Measurements from ENCODE around the gene NDUFS8. TPM values are rescaled to one million over a fixed set of nuclear protein-coding genes. Genes with fewer than 3 reads are reported as not detected.
A peak's percentile ranks its signal among the peaks of the same experiment; 100 is the strongest.

The NDUFS8 gene
- total and polyA plus RNA-seq, 10 of the 15 experiments (the other 5 are each of a cell fraction or from before 2014, with no cell fraction given) = 17.6 to 308 (median 120) TPM

DNA sequence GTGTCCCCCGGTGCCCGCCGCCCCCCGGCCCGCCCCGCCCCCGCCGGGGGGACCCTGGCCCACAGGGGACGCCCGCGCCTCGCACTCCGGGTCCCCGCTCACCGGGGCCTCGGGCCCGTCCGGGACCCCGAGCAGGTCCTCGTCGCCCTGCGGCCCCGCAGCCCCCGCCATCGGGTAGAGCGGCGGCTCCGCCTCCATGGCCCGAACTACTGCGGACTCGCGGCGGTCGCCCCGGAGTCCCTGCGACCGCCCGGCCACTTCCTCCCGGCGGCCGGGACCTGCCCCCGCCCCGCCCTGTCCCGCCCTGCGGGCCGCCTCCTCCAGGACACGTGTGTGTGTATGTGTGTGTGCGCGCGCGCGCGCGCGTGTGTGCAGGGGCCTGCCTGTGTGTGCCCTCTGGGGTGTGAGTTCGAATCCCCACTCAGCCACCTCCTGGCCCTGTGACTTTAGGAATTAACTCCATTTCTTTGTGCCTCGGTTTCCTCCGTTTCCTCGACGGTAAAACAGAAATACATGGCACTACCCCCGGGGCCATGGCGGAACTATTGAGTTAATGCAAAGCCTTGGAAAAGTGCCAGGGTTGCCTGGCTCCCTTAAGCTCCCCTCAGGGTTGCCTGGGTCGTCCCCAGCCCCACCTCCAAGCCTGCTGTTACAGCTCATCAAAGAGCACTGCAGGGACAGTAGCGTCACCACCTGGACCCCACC lies 26.5 kb upstream of the NDUFS8 start, which contains the start of gene UNC93B1 (continued):
- TF ChIP-seq BCL3 (IDR thresholded peaks at IDR 0.05; ENCODE audit: borderline replicate concordance, insufficient read depth, low read depth, low read length, poor library complexity, severe bottlenecking) (no peak), POLR2A (IDR thresholded peaks at IDR 0.05; ENCODE audit: low read depth, low read length) (peak; percentile 87), SREBF2 (IDR thresholded peaks at IDR 0.05; ENCODE audit: low read length) (no peak), CHD4 (IDR thresholded peaks at IDR 0.05) (0 out of 2 replicates have a peak, but pooled peaks have one; percentile 82), NR2C1 (IDR thresholded peaks at IDR 0.05) (no peak), KLF5 (IDR thresholded peaks at IDR 0.05; ENCODE audit: partially characterized antibody) (no peak), EED (IDR thresholded peaks at IDR 0.05; ENCODE audit: low read depth) (no peak), WRNIP1 (IDR thresholded peaks at IDR 0.05; ENCODE audit: borderline replicate concordance, low read depth, low read length) (no peak), RAD21 (IDR thresholded peaks at IDR 0.05; ENCODE audit: insufficient read depth, low read depth, low read length) (no peak), JUND (IDR thresholded peaks at IDR 0.05; ENCODE audit: low read depth, low read length) (no peak), ZNF384 (IDR thresholded peaks at IDR 0.05; ENCODE audit: borderline replicate concordance, low read depth, low read length) (0 out of 2 replicates have a peak, but pooled peaks have one; percentile 14), TARDBP (IDR thresholded peaks at IDR 0.05; ENCODE audit: borderline replicate concordance) (no peak), FOS (IDR thresholded peaks at IDR 0.05; ENCODE audit: borderline replicate concordance, extremely low read depth, insufficient read length) (no peak), CBFB (IDR thresholded peaks at IDR 0.05; ENCODE audit: low read depth) (no peak), RFX5 (IDR thresholded peaks at IDR 0.05; ENCODE audit: low read depth, low read length) (no peak), LARP7 (IDR thresholded peaks at IDR 0.05) (no peak; the same call in 1 of the 2 replicates), TCF12 (IDR thresholded peaks at IDR 0.05; ENCODE audit: low read depth, low read length) (no peak), NRF1 (conservative IDR thresholded peaks at IDR 0.05; ENCODE audit: low read depth, low read length) (peak; percentile 49), SMC3 (IDR thresholded peaks at IDR 0.05; ENCODE audit: borderline replicate concordance, low read length) (no peak), PAX8 (IDR thresholded peaks at IDR 0.05) (no peak)
- TF ChIP-seq, protein P1, sequence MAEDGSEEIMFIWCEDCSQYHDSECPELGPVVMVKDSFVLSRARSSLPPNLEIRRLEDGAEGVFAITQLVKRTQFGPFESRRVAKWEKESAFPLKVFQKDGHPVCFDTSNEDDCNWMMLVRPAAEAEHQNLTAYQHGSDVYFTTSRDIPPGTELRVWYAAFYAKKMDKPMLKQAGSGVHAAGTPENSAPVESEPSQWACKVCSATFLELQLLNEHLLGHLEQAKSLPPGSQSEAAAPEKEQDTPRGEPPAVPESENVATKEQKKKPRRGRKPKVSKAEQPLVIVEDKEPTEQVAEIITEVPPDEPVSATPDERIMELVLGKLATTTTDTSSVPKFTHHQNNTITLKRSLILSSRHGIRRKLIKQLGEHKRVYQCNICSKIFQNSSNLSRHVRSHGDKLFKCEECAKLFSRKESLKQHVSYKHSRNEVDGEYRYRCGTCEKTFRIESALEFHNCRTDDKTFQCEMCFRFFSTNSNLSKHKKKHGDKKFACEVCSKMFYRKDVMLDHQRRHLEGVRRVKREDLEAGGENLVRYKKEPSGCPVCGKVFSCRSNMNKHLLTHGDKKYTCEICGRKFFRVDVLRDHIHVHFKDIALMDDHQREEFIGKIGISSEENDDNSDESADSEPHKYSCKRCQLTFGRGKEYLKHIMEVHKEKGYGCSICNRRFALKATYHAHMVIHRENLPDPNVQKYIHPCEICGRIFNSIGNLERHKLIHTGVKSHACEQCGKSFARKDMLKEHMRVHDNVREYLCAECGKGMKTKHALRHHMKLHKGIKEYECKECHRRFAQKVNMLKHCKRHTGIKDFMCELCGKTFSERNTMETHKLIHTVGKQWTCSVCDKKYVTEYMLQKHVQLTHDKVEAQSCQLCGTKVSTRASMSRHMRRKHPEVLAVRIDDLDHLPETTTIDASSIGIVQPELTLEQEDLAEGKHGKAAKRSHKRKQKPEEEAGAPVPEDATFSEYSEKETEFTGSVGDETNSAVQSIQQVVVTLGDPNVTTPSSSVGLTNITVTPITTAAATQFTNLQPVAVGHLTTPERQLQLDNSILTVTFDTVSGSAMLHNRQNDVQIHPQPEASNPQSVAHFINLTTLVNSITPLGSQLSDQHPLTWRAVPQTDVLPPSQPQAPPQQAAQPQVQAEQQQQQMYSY (CRISPR knock-in tag; IDR thresholded peaks at IDR 0.05) = no peak
- TF ChIP-seq, protein P2, sequence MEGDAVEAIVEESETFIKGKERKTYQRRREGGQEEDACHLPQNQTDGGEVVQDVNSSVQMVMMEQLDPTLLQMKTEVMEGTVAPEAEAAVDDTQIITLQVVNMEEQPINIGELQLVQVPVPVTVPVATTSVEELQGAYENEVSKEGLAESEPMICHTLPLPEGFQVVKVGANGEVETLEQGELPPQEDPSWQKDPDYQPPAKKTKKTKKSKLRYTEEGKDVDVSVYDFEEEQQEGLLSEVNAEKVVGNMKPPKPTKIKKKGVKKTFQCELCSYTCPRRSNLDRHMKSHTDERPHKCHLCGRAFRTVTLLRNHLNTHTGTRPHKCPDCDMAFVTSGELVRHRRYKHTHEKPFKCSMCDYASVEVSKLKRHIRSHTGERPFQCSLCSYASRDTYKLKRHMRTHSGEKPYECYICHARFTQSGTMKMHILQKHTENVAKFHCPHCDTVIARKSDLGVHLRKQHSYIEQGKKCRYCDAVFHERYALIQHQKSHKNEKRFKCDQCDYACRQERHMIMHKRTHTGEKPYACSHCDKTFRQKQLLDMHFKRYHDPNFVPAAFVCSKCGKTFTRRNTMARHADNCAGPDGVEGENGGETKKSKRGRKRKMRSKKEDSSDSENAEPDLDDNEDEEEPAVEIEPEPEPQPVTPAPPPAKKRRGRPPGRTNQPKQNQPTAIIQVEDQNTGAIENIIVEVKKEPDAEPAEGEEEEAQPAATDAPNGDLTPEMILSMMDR (IDR thresholded peaks at IDR 0.05 in 2 of 3, conservative IDR thresholded peaks at IDR 0.05 in 1 of 3; ENCODE audit: control insufficient read depth in 2 of 3, extremely low read depth in 1 of 3, insufficient read depth in 1 of 3, low read depth in 3 of 3, low read length in 3 of 3) = no peak
- TF ChIP-seq, protein P3, sequence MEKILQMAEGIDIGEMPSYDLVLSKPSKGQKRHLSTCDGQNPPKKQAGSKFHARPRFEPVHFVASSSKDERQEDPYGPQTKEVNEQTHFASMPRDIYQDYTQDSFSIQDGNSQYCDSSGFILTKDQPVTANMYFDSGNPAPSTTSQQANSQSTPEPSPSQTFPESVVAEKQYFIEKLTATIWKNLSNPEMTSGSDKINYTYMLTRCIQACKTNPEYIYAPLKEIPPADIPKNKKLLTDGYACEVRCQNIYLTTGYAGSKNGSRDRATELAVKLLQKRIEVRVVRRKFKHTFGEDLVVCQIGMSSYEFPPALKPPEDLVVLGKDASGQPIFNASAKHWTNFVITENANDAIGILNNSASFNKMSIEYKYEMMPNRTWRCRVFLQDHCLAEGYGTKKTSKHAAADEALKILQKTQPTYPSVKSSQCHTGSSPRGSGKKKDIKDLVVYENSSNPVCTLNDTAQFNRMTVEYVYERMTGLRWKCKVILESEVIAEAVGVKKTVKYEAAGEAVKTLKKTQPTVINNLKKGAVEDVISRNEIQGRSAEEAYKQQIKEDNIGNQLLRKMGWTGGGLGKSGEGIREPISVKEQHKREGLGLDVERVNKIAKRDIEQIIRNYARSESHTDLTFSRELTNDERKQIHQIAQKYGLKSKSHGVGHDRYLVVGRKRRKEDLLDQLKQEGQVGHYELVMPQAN (conservative IDR thresholded peaks at IDR 0.05) = no peak

Measured in GM12878 (cell line).